Endothelial cell of umbilical vein (primary cell): ENCODE results near the gene VAV3.

ENCODE experiments used
- POLR2A ChIP-seq: IDR thresholded peaks from 2 replicates; pipeline ENCODE4 v1.6.1; 2012; ENCODE audit warnings: low read depth, mild to moderate bottlenecking, control low read depth, low read length
- POLR2AphosphoS5 ChIP-seq: IDR thresholded peaks from 2 replicates; pipeline ENCODE4 v1.6.1; 2012; ENCODE audit warnings: low read depth, mild to moderate bottlenecking, control low read depth, low read length, moderate library complexity; ENCODE audit not compliant: insufficient read depth
- TF ChIP-seq, protein P1 (sequence below), 2 donors: IDR thresholded peaks; 1 replicate in 1 of 2; 2 replicates in 1 of 2; pipeline ENCODE4 v1.5.1; 2011; ENCODE audit warnings: low read length in 2 of 2, mild to moderate bottlenecking in 2 of 2, moderate library complexity in 2 of 2, control low read depth in 1 of 2, inconsistent platforms in 1 of 2, low read depth in 1 of 2; ENCODE audit not compliant: insufficient read depth in 1 of 2; ENCODE audit errors: extremely low read depth in 1 of 2

DNA sequence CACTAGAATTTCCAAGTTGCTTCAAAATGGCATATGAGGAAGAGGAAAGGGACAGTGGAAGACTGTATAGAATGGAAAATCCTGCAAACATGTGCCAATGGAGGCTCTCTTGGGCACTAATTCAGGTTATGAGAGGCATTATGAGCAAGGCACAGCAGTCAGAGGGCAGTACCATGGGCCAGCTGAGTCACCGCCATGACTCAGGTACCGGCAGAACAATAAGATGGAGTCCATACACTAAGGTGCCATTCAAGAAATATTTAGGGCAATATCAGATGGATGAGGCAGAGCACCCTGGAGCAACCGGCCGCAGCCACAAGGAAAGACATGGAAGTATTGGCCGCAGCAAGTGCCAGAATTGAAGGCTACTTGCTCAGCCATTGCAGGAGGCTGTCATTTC, 25.6 kb upstream of the VAV3 start:
- TF ChIP-seq, protein P1, sequence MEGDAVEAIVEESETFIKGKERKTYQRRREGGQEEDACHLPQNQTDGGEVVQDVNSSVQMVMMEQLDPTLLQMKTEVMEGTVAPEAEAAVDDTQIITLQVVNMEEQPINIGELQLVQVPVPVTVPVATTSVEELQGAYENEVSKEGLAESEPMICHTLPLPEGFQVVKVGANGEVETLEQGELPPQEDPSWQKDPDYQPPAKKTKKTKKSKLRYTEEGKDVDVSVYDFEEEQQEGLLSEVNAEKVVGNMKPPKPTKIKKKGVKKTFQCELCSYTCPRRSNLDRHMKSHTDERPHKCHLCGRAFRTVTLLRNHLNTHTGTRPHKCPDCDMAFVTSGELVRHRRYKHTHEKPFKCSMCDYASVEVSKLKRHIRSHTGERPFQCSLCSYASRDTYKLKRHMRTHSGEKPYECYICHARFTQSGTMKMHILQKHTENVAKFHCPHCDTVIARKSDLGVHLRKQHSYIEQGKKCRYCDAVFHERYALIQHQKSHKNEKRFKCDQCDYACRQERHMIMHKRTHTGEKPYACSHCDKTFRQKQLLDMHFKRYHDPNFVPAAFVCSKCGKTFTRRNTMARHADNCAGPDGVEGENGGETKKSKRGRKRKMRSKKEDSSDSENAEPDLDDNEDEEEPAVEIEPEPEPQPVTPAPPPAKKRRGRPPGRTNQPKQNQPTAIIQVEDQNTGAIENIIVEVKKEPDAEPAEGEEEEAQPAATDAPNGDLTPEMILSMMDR (IDR thresholded peaks at IDR 0.05; ENCODE audit: extremely low read depth in 1 of 2, insufficient read depth in 1 of 2, low read depth in 1 of 2, low read length in 2 of 2), result no peak
- TF ChIP-seq POLR2A (no peak), POLR2AphosphoS5 (no peak)
